MM.1S (cell line): Measurements from ENCODE around the gene GID4.

Experiments used
- DNase-seq: peaks from one replicate; pipeline ENCODE4 v3.0.0-alpha.2; 2015
- H2AFZ ChIP-seq: fragments of 300-600 bp; sonication (generic); 2 replicates; pipeline ENCODE4 v1.6.0; 2016; ENCODE audit warnings: antibody characterized with exemption, low read length
- H3F3A ChIP-seq: fragments of 300-600 bp; sonication (generic); 2 replicates; pipeline ENCODE4 v1.6.1; 2016; ENCODE audit warnings: mild to moderate bottlenecking, antibody characterized with exemption, low read length, moderate library complexity, mixed read lengths; ENCODE audit not compliant: insufficient read depth
- H3K27ac ChIP-seq: fragments of 300-600 bp; sonication (generic); 2 replicates; pipeline ENCODE4 v1.5.1; 2016; ENCODE audit warnings: mild to moderate bottlenecking, low read length
- H3K27me3 ChIP-seq: fragments of 300-600 bp; sonication (generic); replicated peaks from 2 replicates; pipeline ENCODE4 v1.6.0; 2016; ENCODE audit warnings: low read length; ENCODE audit not compliant: insufficient read depth
- H3K36me3 ChIP-seq: fragments of 300-600 bp; sonication (generic); replicated peaks from 2 replicates; pipeline ENCODE4 v1.6.1; 2016; ENCODE audit warnings: mild to moderate bottlenecking, low read length, mixed read lengths; ENCODE audit not compliant: insufficient read depth
- H3K4me1 ChIP-seq: fragments of 300-600 bp; sonication (generic); 2 replicates; pipeline ENCODE4 v1.6.1; 2016; ENCODE audit warnings: low read length, mixed read lengths
- H3K4me2 ChIP-seq: fragments of 300-600 bp; sonication (generic); 2 replicates; pipeline ENCODE4 v1.6.0; 2016; ENCODE audit warnings: low read depth, low read length
- H3K4me3 ChIP-seq: fragments of 300-600 bp; sonication (generic); 2 replicates; pipeline ENCODE4 v1.5.1; 2016; ENCODE audit warnings: low read length, mixed read lengths
- H3K79me2 ChIP-seq: fragments of 300-600 bp; sonication (generic); 2 replicates; pipeline ENCODE4 v1.6.1; 2016; ENCODE audit warnings: mixed run types, low read length, mixed read lengths
- H3K9ac ChIP-seq: fragments of 300-600 bp; sonication (generic); 2 replicates; pipeline ENCODE4 v1.6.1; 2016; ENCODE audit warnings: low read length, mixed read lengths
- H3K9me2 ChIP-seq: fragments of 300-600 bp; sonication (generic); replicated peaks from 2 replicates; pipeline ENCODE4 v1.6.1; 2016; ENCODE audit warnings: mild to moderate bottlenecking, low read length, mixed read lengths; ENCODE audit not compliant: insufficient read depth
- H3K9me3 ChIP-seq: fragments of 300-600 bp; sonication (generic); replicated peaks from 2 replicates; pipeline ENCODE4 v1.6.1; 2016; ENCODE audit warnings: mild to moderate bottlenecking, low read length, mixed read lengths; ENCODE audit not compliant: insufficient read depth
- H4K20me1 ChIP-seq: fragments of 300-600 bp; sonication (generic); 2 replicates; pipeline ENCODE4 v1.6.1; 2016; ENCODE audit warnings: mild to moderate bottlenecking, low read length, moderate library complexity, mixed read lengths; ENCODE audit not compliant: insufficient read depth
- CTCF ChIP-seq: fragments of 300-600 bp; sonication (generic); IDR thresholded peaks from 2 replicates; pipeline ENCODE4 v1.5.1; 2016; ENCODE audit warnings: antibody characterized with exemption, low read length, mixed read lengths
- EZH2 ChIP-seq: fragments of 300-600 bp; sonication (generic); optimal IDR thresholded peaks from 2 replicates; pipeline ENCODE3; 2017; ENCODE audit warnings: low read depth, mild to moderate bottlenecking, antibody characterized with exemption, low read length, mixed read lengths
- EZH2phosphoT487 ChIP-seq: fragments of 300-600 bp; sonication (generic); IDR thresholded peaks from 2 replicates; pipeline ENCODE4 v1.6.1; 2018; ENCODE audit warnings: antibody characterized with exemption, low read length

The GID4 gene

GRCh38 chr17:18100616-18101015 lies 61.4 kb downstream of the GID4 start:
- H3F3A ChIP-seq = no peaks in the 10 kb centered on the region
- no peak for TF ChIP-seq CTCF
- no peak overlapping the region for H3K9ac ChIP-seq
- no peaks in the 10 kb centered on the region for H3K9me3 ChIP-seq
- DNase-seq = no peak
- H3K9me2 ChIP-seq = no peaks in the 10 kb centered on the region
- no peaks in the 10 kb centered on the region for H3K27me3 ChIP-seq
- H3K4me2 ChIP-seq = no peak overlapping the region
- no peaks in the 10 kb centered on the region for H4K20me1 ChIP-seq
- no peaks in the 10 kb centered on the region for H3K36me3 ChIP-seq
- H2AFZ ChIP-seq = no peak overlapping the region
- no peaks in the 10 kb centered on the region for H3K4me1 ChIP-seq
- H3K27ac ChIP-seq = no peak overlapping the region
- H3K79me2 ChIP-seq = no peaks in the 10 kb centered on the region
- no peak overlapping the region for H3K4me3 ChIP-seq

- no peak for DNase-seq
- Histone ChIP-seq H4K20me1 (no peaks in the 10 kb centered on the region), H2AFZ (no peak overlapping the region), H3K27me3 (no peaks in the 10 kb centered on the region), H3K9me2 (no peaks in the 10 kb centered on the region), H3F3A (no peaks in the 10 kb centered on the region), H3K9ac (no peak overlapping the region), H3K9me3 (no peaks in the 10 kb centered on the region), H3K36me3 (no peaks in the 10 kb centered on the region), H3K79me2 (no peaks in the 10 kb centered on the region), H3K4me2 (no peak overlapping the region), H3K27ac (no peak overlapping the region), H3K4me1 (no peaks in the 10 kb centered on the region), H3K4me3 (no peak overlapping the region)
- TF ChIP-seq EZH2 (no peak), EZH2phosphoT487 (no peak), CTCF (no peak)
Observed at GRCh38 chr17:18101828-18102227, 62.6 kb downstream of the GID4 start.

- H3K9ac ChIP-seq = no peak overlapping the region
- H3K27me3 ChIP-seq = no peaks in the 10 kb centered on the region
- no peak overlapping the region for H3K4me2 ChIP-seq
- no peak overlapping the region for H3K27ac ChIP-seq
- no peak for DNase-seq
- H4K20me1 ChIP-seq = no peaks in the 10 kb centered on the region
- H2AFZ ChIP-seq = no peak overlapping the region
- H3K4me3 ChIP-seq = no peak overlapping the region
- TF ChIP-seq CTCF = no peak
- no peak for TF ChIP-seq EZH2
- TF ChIP-seq EZH2phosphoT487 = no peak
- H3K9me3 ChIP-seq = no peaks in the 10 kb centered on the region
- H3K4me1 ChIP-seq = no peaks in the 10 kb centered on the region
- no peaks in the 10 kb centered on the region for H3F3A ChIP-seq
- no peaks in the 10 kb centered on the region for H3K36me3 ChIP-seq
- no peaks in the 10 kb centered on the region for H3K79me2 ChIP-seq
- no peaks in the 10 kb centered on the region for H3K9me2 ChIP-seq
Observed at GRCh38 chr17:18102640-18103039, 63.4 kb downstream of the GID4 start.

- H3F3A ChIP-seq = no peaks in the 10 kb centered on the region
- H3K4me1 ChIP-seq = no peaks in the 10 kb centered on the region
- H3K36me3 ChIP-seq = no peaks in the 10 kb centered on the region
- no peaks in the 10 kb centered on the region for H3K9me3 ChIP-seq
- DNase-seq = no peak
- no peaks in the 10 kb centered on the region for H3K27me3 ChIP-seq
- H2AFZ ChIP-seq = no peak overlapping the region
- no peaks in the 10 kb centered on the region for H3K79me2 ChIP-seq
- no peaks in the 10 kb centered on the region for H4K20me1 ChIP-seq
- no peak for TF ChIP-seq EZH2phosphoT487
- no peak overlapping the region for H3K9ac ChIP-seq
- no peaks in the 10 kb centered on the region for H3K9me2 ChIP-seq
- no peak overlapping the region for H3K4me2 ChIP-seq
- H3K27ac ChIP-seq = no peak overlapping the region
- H3K4me3 ChIP-seq = no peak overlapping the region
Observed at GRCh38 chr17:18105027-18105426, 65.8 kb downstream of the GID4 start.
